GM21390 (cell line): ENCODE data around the gene ENPP7.

Source experiments
- ATAC-seq: cut with Tn5 transposase; IDR thresholded peaks from one replicate; pipeline ENCODE4 v1.9.1; 2021; ENCODE audit not compliant: unreplicated experiment

The ENPP7 gene, protein sequence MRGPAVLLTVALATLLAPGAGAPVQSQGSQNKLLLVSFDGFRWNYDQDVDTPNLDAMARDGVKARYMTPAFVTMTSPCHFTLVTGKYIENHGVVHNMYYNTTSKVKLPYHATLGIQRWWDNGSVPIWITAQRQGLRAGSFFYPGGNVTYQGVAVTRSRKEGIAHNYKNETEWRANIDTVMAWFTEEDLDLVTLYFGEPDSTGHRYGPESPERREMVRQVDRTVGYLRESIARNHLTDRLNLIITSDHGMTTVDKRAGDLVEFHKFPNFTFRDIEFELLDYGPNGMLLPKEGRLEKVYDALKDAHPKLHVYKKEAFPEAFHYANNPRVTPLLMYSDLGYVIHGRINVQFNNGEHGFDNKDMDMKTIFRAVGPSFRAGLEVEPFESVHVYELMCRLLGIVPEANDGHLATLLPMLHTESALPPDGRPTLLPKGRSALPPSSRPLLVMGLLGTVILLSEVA

GRCh38 chr17:79730769-79731483 is at the start of gene ENPP7:
Gene ENPP7, plus strand, starts transcription at chr17:79730943. Its CDS starts 197 bp downstream, at chr17:79731140.
- no peak for ATAC-seq

- ATAC-seq = no peak
These were observed 49.6 kb upstream of the ENPP7 start for GRCh38 chr17:79681101-79681621.

DNA sequence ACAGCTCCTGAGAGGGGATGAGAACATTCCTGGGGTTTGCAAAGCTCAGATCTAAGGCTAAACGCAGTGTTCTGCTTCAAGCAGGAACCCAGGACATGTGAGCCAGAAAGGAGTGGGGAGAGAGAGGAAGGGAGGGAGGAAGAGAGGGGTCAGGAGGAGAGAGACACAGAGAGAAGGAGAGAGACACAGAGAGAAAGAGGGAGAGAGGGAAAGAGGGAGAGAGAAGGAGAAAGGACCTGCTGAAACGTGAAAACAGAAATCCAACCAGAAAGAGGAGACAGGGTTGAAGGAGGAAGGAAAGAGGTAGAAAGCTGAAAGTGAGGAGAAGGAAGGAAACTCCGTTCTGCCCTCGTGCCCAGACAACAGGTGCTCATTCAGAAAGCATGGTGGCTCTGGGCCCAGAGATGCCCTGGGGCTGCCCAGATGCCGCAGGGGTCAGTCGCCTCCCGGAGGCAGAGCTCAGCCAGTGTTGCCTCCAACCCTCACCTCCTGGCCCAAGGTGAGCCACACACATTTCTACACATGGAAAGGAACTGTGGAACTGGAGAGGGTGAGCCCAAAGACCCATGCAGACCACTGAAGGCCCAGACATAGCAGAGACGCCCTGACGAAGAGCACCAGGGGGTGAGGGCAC is 49.0 kb upstream of the ENPP7 start:
- no peak for ATAC-seq

DNA sequence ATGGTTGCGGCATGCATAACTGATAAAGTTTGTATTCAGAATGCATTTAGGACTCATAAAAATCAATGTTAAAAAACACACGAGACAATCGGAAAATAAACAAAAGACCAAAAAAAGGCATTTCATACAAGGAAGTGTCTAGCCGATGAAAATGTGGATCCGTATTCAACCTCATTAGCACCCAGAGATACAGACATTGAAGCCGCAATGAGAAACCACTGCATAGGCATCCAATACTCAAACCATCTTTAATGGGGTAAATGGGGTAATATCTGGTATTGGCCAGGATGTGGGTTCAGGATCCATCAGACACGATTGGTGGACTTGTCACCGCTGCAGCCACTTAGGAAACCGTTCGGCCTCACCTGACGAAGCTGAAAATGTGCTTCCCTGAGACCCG is 47.4 kb upstream of the ENPP7 start:
- ATAC-seq = no peak

- no peak for ATAC-seq
These were observed 46.4 kb upstream of the ENPP7 start for GRCh38 chr17:79684132-79684985.

GRCh38 chr17:79685121-79685520 is 45.6 kb upstream of the ENPP7 start:
- ATAC-seq = no peak

- ATAC-seq = no peak
These were observed 44.3 kb upstream of the ENPP7 start for GRCh38 chr17:79686476-79686875.

- ATAC-seq = no peak
These were observed 40.3 kb upstream of the ENPP7 start for GRCh38 chr17:79690466-79690865.

DNA sequence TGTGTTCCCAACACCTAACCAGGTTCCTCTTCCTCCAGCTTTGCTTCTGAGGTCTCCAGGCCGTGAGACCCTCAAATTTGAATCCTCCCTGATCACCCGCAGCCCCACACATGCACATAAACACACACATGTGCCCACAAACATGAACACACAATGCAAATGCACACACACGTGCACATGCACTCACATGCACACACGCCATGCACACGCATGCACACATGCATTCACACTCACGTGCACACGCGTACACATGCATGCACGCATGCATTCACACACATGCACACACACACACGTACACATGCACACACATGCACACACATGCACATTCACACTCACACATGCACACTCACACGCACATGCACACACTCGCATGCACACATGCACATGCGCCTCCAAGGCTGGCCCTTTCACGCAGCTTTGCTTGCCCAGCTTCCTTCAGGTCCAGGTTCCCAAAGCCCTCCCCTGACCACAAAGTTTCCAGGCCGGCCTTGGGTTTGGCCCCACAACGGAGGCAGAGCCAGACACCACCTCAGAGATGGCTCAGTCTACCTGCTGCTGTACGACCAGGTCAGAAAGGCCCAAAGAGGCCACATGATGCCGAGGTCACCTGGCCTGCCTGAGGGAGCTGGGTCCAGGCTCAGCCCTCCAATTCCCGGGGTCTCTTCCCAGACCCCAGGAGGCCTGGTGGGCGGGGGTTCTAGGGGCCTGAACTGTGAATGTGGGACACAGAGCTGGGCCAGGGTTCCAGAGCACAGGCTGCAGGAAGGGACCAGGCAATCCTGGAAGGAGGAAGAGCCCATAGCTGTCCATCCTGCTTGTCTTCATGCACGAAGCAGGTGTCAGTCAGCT is 39.5 kb upstream of the ENPP7 start:
- no peak for ATAC-seq

GRCh38 chr17:79691931-79692330 is 38.8 kb upstream of the ENPP7 start:
- ATAC-seq = no peak

GRCh38 chr17:79693419-79693818 is 37.3 kb upstream of the ENPP7 start:
- no peak for ATAC-seq

GRCh38 chr17:79695293-79695790 is 35.4 kb upstream of the ENPP7 start:
- ATAC-seq = no peak

- no peak for ATAC-seq
These were observed 34.7 kb upstream of the ENPP7 start for GRCh38 chr17:79695797-79696609.

DNA sequence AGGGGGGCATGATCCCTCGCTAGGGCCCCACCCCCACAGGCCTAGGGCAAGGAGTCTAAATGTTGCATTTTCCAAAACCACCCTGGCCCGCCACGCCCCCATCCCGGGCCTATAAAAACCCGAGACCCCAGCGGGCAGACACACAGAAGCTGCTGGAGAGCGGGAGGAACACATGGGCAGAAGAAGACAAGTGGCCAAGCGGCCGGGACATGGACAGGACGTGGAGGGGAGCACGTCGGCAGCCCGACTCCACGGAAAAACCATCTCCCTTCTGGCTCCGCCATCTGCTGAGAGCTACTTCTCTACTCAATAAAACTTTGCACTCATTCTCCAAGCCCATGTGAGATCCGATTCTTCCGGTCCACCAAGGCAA is 34.1 kb upstream of the ENPP7 start:
- no peak for ATAC-seq

DNA sequence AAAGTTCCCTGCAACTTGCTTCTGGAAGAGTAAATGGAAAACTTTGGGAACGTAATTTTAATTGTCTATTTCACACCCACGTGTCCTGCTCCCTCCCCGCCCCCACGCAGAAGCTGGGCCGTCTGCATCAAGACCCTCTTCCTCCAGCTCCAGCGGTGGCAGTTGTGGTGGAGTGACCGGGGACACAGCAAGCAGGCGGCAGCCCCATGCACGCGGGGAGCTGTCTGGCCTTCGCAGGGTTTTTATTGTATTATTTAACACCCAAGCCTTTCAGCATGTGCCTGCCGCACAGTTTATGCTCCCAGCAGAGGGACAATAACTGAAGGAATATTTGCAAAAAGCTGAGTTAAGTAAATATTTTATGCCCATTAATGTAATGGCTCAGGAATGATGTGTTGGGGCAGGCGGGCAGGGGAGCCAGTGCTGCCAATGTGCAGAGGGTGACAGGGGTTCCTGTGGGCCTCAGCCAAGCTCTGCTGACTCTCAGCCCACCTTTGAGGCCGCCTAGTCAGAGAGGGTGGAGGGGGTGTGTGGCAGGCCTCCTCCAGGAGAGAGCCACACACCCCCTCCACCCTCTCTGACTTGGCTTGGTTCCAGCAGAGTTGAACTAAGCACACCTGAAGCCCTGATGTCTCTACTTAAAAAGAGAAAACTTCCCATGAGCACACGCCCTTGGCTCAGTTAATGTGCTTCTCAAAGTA is 32.4 kb upstream of the ENPP7 start:
- ATAC-seq = no peak

DNA sequence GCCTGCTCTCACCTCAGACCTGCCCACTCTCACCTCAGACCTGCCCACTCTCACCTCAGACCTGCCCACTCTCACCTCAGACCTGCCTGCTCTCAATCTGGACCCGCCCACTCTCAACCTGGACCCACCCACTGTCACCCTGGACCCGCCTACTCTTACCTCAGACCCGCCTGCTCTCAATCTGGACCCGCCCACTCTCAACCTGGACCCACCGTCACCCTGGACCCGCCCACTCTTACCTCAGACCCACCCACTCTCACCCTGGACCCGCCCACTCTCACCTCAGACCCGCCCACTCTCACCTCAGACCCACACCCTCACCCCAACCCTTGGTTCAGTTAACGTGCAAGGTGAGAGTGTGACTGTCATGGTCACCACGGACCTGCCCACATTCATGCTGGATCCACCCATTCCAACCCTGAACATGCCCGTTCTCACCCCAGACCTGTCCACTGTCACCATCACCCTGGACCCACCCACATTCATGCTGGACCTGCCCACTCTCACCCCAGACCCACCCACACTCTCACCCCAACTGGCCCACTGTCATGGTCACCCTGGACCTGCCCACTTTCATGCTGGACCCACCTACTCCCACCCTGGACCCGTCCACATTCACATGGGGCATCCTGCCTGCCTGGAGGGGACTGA is 31.2 kb upstream of the ENPP7 start:
- no peak for ATAC-seq

DNA sequence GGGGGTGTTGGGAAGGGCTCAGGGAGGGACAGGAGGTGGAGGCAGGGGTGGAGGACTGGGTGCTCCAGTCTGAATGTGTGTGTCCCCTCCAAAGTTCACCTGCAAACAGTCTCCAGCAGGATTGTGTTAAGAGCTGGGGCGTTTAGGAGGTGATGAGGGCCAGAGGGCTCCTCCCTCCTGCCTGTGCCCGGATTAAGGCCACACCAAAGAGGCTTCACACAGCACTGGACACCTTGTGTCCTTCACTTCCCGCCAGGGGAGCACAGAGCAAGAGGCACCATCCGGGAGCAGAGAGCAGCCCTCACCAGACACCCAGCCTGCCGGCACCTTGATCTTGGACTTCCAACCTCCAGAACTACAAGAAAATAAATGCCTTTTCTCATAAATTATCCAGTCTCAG is 30.2 kb upstream of the ENPP7 start:
- ATAC-seq = no peak

DNA sequence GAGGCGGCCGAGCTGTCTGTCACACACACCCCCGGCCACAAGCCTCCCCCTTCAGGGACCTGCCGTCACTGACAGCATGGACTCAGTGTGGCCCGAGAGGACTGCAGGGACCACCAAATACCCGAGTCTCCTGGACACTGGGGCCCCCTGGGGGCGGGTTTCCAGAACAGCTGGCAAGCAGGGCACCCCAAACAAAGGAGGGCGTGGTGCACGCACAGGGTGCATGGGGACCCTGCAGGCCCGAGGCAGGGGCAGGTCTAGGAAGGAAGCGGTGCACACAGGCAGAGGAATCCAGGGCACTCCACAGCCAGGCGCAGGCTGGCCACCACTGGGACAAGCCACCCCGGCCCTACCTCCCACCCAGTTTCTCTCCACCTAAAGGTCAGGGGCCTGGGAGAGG is 28.7 kb upstream of the ENPP7 start:
- no peak for ATAC-seq
